Left ventricle myocardium inferior (tissue), 1 donor: ENCODE data around the gene ABCD1. TPM values are rescaled to one million over a fixed set of nuclear protein-coding genes. Genes with fewer than 3 reads are reported as not detected.
A peak's percentile ranks its signal among the peaks of the same experiment; 100 is the strongest.

Experiments
- DNase-seq: peaks from one replicate; pipeline ENCODE4 v3.0.0-alpha.2; 2020
- H3K27ac ChIP-seq: fragments of 200-600 bp; replicated peaks from 2 replicates; pipeline ENCODE4 v1.8.0; 2021
- H3K27me3 ChIP-seq: fragments of 200-600 bp; 2 replicates; pipeline ENCODE4 v1.8.0; 2021; ENCODE audit warnings: low read depth
- H3K36me3 ChIP-seq: fragments of 200-600 bp; 2 replicates; pipeline ENCODE4 v1.8.0; 2021
- H3K4me1 ChIP-seq: fragments of 200-600 bp; 2 replicates; pipeline ENCODE4 v1.8.0; 2021
- H3K4me3 ChIP-seq: fragments of 200-600 bp; 2 replicates; pipeline ENCODE4 v1.8.0; 2021; ENCODE audit warnings: mild to moderate bottlenecking, moderate library complexity
- H3K9me3 ChIP-seq: fragments of 200-600 bp; replicated peaks from 2 replicates; pipeline ENCODE4 v1.8.0; 2021
- intact Hi-C: fragments of 100-400 bp; cut with micrococcal nuclease; formaldehyde crosslinking; loops from one replicate; pipeline ENCODE4 v1.11.0; 2022
- total RNA-seq: library from RNA; stranded (reverse); fragmentation: NEBNext Ultra II Directional; extraction: Animal tissue kit (Norgen Biotek cat#: 25700); gene quantifications from one replicate; pipeline ENCODE4 v1.2.1, GENCODE V29; 2021
- TF ChIP-seq, protein P1 (sequence below): fragments of 200-600 bp; IDR thresholded peaks from 2 replicates; pipeline ENCODE4 v1.8.0; 2021; ENCODE audit warnings: antibody characterized with exemption, mild to moderate bottlenecking, borderline replicate concordance
- donor health status: DM: no; HTN: yes; CAD: no; lungs with severe emphysema.

Gene ABCD1
- total RNA-seq, 1 donor from 2014 or later: 16.0 TPM

DNA sequence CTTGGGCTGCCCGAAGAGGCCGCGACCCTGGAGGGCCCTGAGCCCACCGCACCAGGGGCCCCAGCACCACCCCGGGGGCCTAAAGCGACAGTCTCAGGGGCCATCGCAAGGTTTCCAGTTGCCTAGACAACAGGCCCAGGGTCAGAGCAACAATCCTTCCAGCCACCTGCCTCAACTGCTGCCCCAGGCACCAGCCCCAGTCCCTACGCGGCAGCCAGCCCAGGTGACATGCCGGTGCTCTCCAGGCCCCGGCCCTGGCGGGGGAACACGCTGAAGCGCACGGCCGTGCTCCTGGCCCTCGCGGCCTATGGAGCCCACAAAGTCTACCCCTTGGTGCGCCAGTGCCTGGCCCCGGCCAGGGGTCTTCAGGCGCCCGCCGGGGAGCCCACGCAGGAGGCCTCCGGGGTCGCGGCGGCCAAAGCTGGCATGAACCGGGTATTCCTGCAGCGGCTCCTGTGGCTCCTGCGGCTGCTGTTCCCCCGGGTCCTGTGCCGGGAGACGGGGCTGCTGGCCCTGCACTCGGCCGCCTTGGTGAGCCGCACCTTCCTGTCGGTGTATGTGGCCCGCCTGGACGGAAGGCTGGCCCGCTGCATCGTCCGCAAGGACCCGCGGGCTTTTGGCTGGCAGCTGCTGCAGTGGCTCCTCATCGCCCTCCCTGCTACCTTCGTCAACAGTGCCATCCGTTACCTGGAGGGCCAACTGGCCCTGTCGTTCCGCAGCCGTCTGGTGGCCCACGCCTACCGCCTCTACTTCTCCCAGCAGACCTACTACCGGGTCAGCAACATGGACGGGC lies 579 bp downstream of the ABCD1 start:
- DNase-seq: no peak
- intact Hi-C loops: no loop called here

DNA sequence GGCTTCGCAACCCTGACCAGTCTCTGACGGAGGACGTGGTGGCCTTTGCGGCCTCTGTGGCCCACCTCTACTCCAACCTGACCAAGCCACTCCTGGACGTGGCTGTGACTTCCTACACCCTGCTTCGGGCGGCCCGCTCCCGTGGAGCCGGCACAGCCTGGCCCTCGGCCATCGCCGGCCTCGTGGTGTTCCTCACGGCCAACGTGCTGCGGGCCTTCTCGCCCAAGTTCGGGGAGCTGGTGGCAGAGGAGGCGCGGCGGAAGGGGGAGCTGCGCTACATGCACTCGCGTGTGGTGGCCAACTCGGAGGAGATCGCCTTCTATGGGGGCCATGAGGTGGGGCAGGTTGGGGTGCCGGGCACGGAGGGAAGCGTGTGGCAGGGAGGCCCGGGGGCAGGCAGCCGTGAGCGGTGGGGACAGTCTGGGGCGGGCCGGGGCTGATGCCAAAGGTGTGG lies 1.2 kb downstream of the ABCD1 start:
- Histone ChIP-seq H3K36me3 (peaks cover 11% of the 10 kb centered on the region), H3K27me3 (no peaks in the 10 kb centered on the region), H3K9me3 (no peaks in the 10 kb centered on the region), H3K27ac (peak overlapping the region; percentile 93), H3K4me3 (peak overlapping the region; percentile 81), H3K4me1 (peaks cover 68% of the 10 kb centered on the region)
- intact Hi-C loops: no loop called here
- DNase-seq: no peak
- TF ChIP-seq, protein P1, sequence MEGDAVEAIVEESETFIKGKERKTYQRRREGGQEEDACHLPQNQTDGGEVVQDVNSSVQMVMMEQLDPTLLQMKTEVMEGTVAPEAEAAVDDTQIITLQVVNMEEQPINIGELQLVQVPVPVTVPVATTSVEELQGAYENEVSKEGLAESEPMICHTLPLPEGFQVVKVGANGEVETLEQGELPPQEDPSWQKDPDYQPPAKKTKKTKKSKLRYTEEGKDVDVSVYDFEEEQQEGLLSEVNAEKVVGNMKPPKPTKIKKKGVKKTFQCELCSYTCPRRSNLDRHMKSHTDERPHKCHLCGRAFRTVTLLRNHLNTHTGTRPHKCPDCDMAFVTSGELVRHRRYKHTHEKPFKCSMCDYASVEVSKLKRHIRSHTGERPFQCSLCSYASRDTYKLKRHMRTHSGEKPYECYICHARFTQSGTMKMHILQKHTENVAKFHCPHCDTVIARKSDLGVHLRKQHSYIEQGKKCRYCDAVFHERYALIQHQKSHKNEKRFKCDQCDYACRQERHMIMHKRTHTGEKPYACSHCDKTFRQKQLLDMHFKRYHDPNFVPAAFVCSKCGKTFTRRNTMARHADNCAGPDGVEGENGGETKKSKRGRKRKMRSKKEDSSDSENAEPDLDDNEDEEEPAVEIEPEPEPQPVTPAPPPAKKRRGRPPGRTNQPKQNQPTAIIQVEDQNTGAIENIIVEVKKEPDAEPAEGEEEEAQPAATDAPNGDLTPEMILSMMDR: no peak

More for the DNA sequence above, 579 bp downstream of the ABCD1 start:
- Histone ChIP-seq H3K27me3 (no peaks in the 10 kb centered on the region), H3K4me1 (peaks cover 68% of the 10 kb centered on the region), H3K36me3 (peaks cover 13% of the 10 kb centered on the region), H3K4me3 (peak overlapping the region; percentile 81), H3K27ac (peak overlapping the region; percentile 93), H3K9me3 (no peaks in the 10 kb centered on the region)
- TF ChIP-seq, protein P1: no peak

DNA sequence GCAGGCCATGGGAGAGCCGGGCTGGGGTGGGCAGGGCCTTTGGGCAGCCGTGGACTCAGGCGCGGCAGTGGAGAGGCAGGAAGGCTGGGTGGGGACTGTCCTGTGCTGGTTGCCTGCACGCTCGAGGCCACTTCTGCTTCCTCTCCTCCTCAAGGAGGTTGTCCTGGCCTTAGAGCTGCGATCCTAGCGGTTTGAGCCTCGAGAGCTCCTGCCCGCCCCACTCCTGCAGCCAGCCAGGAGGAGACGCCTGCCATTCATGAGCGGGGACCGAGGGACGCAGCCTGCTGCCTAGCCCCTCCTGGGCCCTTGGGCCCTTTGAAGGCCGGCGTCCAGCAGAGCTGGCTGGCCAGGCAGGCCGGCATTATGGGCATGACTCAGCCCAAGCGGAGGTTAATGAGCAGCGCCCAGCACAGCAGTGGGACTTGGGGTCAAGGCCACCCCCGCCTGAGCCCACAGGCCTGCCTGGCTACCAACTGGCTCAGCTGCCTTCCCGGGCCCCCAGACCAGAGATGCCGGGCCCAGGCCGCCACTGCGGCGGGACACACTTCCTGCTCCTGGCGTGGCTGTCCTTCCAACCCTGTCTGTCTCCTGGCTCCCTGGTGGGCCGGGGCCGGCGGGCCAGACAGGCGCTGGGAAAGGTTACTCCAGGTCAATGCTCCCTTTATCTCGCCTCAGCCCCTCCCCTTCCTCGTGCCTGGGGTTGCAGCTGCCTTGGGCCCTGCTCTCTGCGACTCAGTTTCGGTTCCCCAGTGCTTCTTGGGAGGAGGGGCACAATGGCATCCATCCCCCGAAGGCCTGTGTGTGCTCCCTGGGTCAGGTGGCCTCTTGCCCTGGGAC lies 1.8 kb downstream of the ABCD1 start:
- DNase-seq: peak; percentile 64
- Histone ChIP-seq H3K4me3 (peak overlapping the region; percentile 81), H3K36me3 (peaks cover 10% of the 10 kb centered on the region), H3K4me1 (peaks cover 68% of the 10 kb centered on the region), H3K27ac (peak overlapping the region; percentile 93), H3K9me3 (no peaks in the 10 kb centered on the region), H3K27me3 (no peaks in the 10 kb centered on the region)
- intact Hi-C loops: no loop called here
- TF ChIP-seq, protein P1: no peak

DNA sequence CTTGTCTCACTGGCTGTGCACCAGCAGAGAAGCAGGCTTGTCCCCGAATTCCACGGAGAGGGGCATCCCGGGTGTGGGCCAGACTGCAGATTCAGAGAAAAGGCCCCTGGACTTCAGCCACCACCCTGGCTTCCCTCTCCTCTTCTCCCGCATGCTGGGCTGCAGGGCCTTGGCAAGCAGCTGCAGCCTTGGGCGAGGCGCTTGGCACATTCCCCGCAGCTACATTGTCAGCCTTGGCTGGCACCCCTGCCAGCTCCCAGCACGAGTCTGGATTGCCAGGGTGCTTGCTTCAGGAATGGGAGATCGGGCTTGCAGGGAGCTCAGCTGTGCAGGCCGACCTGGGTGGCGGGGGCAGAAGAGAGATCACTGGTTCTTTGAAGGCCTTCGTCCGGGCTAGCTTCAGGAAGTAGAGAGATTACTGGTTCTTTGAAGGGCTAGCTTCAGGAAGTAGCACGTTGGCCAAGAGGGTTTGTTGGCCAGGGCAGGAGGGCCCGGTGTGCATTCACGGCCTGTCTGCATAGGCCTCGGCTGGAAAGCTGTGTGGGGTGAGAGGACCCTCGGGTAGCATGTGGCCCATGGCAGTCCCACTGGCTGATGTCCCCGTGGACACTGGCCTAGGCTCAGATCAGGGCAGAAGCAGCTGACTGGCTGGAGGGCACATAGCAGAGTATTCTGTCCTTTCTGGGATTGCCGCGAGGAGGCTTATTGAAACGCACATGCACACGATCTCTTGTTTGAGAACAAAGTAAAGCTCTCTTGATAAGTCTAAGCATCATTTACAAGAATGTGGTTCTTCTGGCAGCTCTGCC lies 2.7 kb downstream of the ABCD1 start:
- Histone ChIP-seq H3K4me3 (peak overlapping the region; percentile 81), H3K27ac (peak overlapping the region; percentile 93), H3K9me3 (no peaks in the 10 kb centered on the region), H3K27me3 (no peaks in the 10 kb centered on the region), H3K4me1 (peaks cover 62% of the 10 kb centered on the region), H3K36me3 (peaks cover 16% of the 10 kb centered on the region)
- TF ChIP-seq, protein P1: no peak
- intact Hi-C loops: no loop called here
- peak; percentile 62 for DNase-seq

DNA sequence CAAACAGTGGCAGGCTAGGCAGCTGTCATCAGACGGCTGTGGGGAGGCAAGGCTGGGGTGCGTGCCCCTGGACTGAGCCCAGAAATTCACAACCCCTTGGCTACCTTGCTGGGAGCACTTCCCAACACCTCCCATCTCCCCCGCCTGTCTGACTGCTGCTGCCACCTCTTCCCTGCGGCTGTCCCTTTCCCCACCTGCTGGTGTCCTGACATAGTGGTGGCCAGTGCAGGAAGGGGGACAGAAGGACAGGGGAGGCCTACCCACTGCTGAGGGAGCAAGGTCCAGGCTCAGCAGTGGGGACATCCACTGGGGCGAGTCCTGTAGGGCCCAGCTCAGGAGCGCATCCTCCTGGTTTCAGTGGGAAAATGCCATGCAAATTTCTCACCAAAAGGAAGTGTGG lies 3.4 kb downstream of the ABCD1 start:
- H3K4me3 ChIP-seq: no peak overlapping the region
- H3K27me3 ChIP-seq: no peaks in the 10 kb centered on the region
- peaks cover 16% of the 10 kb centered on the region for H3K36me3 ChIP-seq
- peak overlapping the region; percentile 93 for H3K27ac ChIP-seq
- no peak for DNase-seq
- TF ChIP-seq, protein P1: no peak
- intact Hi-C loops: no loop called here
- no peaks in the 10 kb centered on the region for H3K9me3 ChIP-seq
- peaks cover 54% of the 10 kb centered on the region for H3K4me1 ChIP-seq
